Astrocyte of the cerebellum (primary cell): Measurements from ENCODE around the gene FOXA3.

Experiments used
- DNase-seq: peaks from one replicate; pipeline ENCODE4 v3.0.0-alpha.2; 2011; ENCODE audit warnings: low read depth
- H3K4me3 ChIP-seq: 2 replicates; pipeline ENCODE4 v1.5.1; 2011; ENCODE audit warnings: mild to moderate bottlenecking, low read depth, low read length, moderate library complexity
- in situ Hi-C: cut with HindIII; loops from 2 replicates; pipeline ENCODE4 v1.10.0; 2017; ENCODE audit warnings: low sequenced_read_pairs
- TF ChIP-seq, protein P1 (sequence below): IDR thresholded peaks from 2 replicates; pipeline ENCODE4 v1.5.1; 2012; ENCODE audit warnings: low read length, low read depth, moderate library complexity, mild to moderate bottlenecking; ENCODE audit errors: missing control alignments

FOXA3 gene

DNA sequence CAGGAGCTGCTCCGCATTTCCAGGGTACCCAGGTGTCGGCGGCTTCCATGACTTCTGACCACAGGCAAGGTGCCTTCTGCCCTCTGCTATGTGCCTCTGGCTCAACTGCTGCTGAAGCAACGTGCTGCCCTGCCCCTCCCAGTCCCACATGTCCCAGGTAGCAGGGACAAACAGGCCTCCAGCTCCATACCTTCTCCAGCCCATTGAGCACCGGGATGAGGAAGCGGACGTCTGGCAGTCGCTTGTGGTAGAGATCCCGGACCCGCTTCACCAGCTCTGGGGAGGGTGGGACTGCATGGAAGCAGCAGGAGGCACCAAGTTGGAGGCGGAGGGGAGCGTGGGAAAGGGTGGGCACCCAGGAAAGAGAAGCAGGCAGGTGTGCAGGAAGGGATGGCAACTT, 40.9 kb upstream of the FOXA3 start:
- no peak for DNase-seq
- in situ Hi-C loops = no loop called here
- TF ChIP-seq, protein P1, sequence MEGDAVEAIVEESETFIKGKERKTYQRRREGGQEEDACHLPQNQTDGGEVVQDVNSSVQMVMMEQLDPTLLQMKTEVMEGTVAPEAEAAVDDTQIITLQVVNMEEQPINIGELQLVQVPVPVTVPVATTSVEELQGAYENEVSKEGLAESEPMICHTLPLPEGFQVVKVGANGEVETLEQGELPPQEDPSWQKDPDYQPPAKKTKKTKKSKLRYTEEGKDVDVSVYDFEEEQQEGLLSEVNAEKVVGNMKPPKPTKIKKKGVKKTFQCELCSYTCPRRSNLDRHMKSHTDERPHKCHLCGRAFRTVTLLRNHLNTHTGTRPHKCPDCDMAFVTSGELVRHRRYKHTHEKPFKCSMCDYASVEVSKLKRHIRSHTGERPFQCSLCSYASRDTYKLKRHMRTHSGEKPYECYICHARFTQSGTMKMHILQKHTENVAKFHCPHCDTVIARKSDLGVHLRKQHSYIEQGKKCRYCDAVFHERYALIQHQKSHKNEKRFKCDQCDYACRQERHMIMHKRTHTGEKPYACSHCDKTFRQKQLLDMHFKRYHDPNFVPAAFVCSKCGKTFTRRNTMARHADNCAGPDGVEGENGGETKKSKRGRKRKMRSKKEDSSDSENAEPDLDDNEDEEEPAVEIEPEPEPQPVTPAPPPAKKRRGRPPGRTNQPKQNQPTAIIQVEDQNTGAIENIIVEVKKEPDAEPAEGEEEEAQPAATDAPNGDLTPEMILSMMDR = no peak
- no peak overlapping the region for H3K4me3 ChIP-seq

- no peak for DNase-seq
- H3K4me3 ChIP-seq = no peak overlapping the region
- in situ Hi-C loops = no loop called here
- TF ChIP-seq, protein P1 = no peak
Measured at GRCh38 chr19:45824041-45824471, 40.1 kb upstream of the FOXA3 start.

GRCh38 chr19:45824531-45825262, 39.4 kb upstream of the FOXA3 start:
- H3K4me3 ChIP-seq = no peak overlapping the region
- in situ Hi-C loops = no loop called here
- TF ChIP-seq, protein P1 = no peak

DNA sequence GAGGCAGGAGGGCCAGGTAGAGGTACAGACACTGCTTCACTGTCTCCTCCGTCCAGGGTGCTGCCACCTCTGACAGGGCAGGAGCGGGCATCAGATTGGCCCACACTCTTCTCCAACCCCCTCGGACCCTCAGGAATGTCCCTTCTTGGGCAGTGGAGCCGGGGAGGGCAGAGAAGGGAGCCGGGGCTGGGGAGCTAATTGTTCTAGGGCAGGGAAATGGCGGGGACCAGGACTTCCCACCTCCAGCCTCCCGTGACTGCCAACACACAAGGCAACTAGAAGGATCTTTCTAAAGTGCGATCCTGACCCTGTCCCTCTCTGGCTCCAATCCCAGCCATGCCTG, 38.9 kb upstream of the FOXA3 start:
- in situ Hi-C loops = no loop called here
- DNase-seq = no peak
- TF ChIP-seq, protein P1 = no peak
- no peak overlapping the region for H3K4me3 ChIP-seq

More at GRCh38 chr19:45824531-45825262, 39.4 kb upstream of the FOXA3 start:
- no peak for DNase-seq

DNA sequence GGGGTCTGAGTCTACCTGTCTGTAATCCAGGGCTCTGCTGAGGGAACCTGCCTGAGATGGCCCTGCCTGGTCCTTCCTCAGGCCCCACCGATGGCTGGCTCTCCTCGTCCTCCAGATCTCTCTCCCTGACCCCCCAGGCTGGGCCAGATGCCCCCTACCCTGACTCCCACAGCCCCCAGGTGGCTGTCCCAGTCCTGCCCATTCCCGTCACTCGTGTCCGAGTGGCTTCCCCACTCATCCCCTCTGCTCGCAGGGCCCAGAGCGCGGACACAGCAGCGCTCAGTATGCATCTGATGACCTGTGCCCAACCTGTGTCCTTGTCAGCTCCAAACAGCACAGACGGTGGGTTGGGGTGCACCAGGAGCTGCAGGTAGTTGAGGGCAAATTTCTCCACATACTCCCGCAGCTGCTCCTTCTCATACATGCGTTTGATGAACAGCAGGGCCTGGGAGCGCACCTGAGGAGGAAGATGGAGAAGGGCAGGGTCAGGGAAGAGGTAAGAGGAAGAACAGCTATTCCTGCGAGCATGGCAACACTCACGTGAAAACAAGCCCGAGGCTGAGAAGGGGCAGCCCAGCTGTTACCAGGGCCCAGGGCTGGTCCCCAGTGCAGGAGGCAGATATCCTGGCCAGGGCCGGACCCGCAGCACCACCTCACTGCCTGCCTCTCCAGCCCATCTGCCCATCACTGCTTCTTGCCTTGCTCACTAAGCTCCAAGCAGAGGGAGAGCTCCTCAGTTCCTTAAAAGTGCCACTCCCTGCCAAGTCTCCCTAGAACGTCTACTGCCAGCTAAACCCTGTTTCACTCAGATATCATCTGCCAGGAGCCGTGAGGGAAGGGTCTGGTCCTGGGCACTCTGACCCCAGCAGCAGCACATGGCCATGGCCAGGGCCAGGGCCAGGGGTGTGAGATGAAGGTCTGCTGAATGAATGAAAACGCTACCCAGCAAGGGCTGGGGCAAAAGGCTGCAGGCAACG, 37.9 kb upstream of the FOXA3 start:
- in situ Hi-C loops = no loop called here

GRCh38 chr19:45826934-45827333, 37.2 kb upstream of the FOXA3 start:
- no peak for DNase-seq
- in situ Hi-C loops = no loop called here
- no peak overlapping the region for H3K4me3 ChIP-seq
- TF ChIP-seq, protein P1 = no peak

More for the DNA sequence above, 37.9 kb upstream of the FOXA3 start:
- no peak for DNase-seq
- H3K4me3 ChIP-seq = no peak overlapping the region
- TF ChIP-seq, protein P1 = no peak
